GM12878 (cell line): Measurements from ENCODE around the gene C3AR1. TPM values are rescaled to one million over a fixed set of nuclear protein-coding genes. Genes with fewer than 3 reads are reported as not detected.

Source experiments
- ATAC-seq: fragments of 200-7000 bp; cut with Tn5 transposase; 3 replicates; pipeline ENCODE4 v1.9.1; 2020; ENCODE audit warnings: mild to moderate bottlenecking, moderate library complexity
- BruUV-seq: library from RNA; stranded (reverse); fragments of 400-500 nt; replicated peaks from 2 replicates; lab custom pipeline; 2021; lab: Mats Ljungman, UMichigan
- CTCF ChIA-PET: fragments of 300-600 bp; sonication (Branson Sonifier 250); formaldehyde crosslinking; extraction: SDS; loops from one replicate; lab custom pipeline; 2021; ENCODE audit warnings: inconsistent platforms; lab: Yijun Ruan, JAX
- POLR2A ChIA-PET: fragments of 350-600 bp; formaldehyde crosslinking; extraction: SDS; loops from one replicate; lab custom pipeline; 2021; ENCODE audit warnings: inconsistent platforms; lab: Charles Lee
- RAD21 ChIA-PET: fragments of 300-600 bp; sonication (Branson Sonifier 250); formaldehyde crosslinking; loops from one replicate; lab custom pipeline; 2023; ENCODE audit warnings: antibody characterized with exemption; ENCODE audit not compliant: unreplicated experiment; lab: Charles Lee
- SMC1A ChIA-PET: fragments of 300-600 bp; sonication (Branson Sonifier 250); formaldehyde crosslinking; loops from one replicate; lab custom pipeline; 2023; ENCODE audit not compliant: unreplicated experiment, uncharacterized antibody; lab: Charles Lee
- DNase-seq: peaks from one replicate; pipeline ENCODE4 v3.0.0-alpha.2; 2011; ENCODE audit warnings: low read depth, low spot score
- FAIRE-seq: peaks from 3 replicates; lab custom pipeline; 2011; peaks lifted over from hg19 to GRCh38; lab: Jason Lieb, UNC
- H2AFZ ChIP-seq: 2 replicates; pipeline ENCODE4 v1.6.0; 2011; ENCODE audit warnings: low read depth, low read length, control low read depth; ENCODE audit not compliant: control insufficient read depth
- H3K27ac ChIP-seq: 2 replicates; pipeline ENCODE4 v1.5.1; 2011; ENCODE audit warnings: control low read depth; ENCODE audit not compliant: control insufficient read depth, insufficient read depth
- H3K27me3 ChIP-seq, 2 experiments: replicated peaks in 1 of 2; 2 replicates each; pipeline versions ENCODE4 v1.6.0 to v1.6.1; 2011; ENCODE audit warnings: low read length in 1 of 2; ENCODE audit not compliant: control insufficient read depth in 2 of 2, insufficient read depth in 2 of 2
- H3K36me3 ChIP-seq, 2 experiments: 2 replicates each; pipeline ENCODE4 v1.5.1; 2011; ENCODE audit warnings: low read length in 1 of 2; ENCODE audit not compliant: control insufficient read depth in 2 of 2, insufficient read depth in 2 of 2
- H3K4me1 ChIP-seq: 2 replicates; pipeline ENCODE4 v1.6.1; 2011; ENCODE audit warnings: mild to moderate bottlenecking, low read length, moderate library complexity, mixed read lengths; ENCODE audit not compliant: control insufficient read depth, insufficient read depth
- H3K4me2 ChIP-seq: 2 replicates; pipeline ENCODE4 v1.6.0; 2011; ENCODE audit warnings: control low read depth; ENCODE audit not compliant: control insufficient read depth, insufficient read depth
- H3K4me3 ChIP-seq: fragments of 200-600 bp; sonication (generic); 2 replicates; pipeline ENCODE4 v1.5.1; 2016
- H3K79me2 ChIP-seq: 2 replicates; pipeline ENCODE4 v1.6.0; 2011; ENCODE audit warnings: low read length; ENCODE audit not compliant: control insufficient read depth, insufficient read depth
- H3K9ac ChIP-seq: 2 replicates; pipeline ENCODE4 v1.8.0; 2011; ENCODE audit warnings: low read length, control low read depth, mixed read lengths; ENCODE audit not compliant: control insufficient read depth, insufficient read depth
- H3K9me3 ChIP-seq: replicated peaks from 3 replicates; pipeline ENCODE4 v1.5.1; 2011; ENCODE audit warnings: mild to moderate bottlenecking, low read length; ENCODE audit not compliant: control insufficient read depth, insufficient read depth
- H4K20me1 ChIP-seq: 2 replicates; pipeline ENCODE4 v1.6.0; 2011; ENCODE audit not compliant: control insufficient read depth, insufficient read depth
- ASH2L ChIP-seq: fragments of 300-600, 200-600 bp; sonication (generic); IDR thresholded peaks from 2 replicates; pipeline ENCODE4 v1.6.1; 2017; ENCODE audit warnings: low read depth, mild to moderate bottlenecking, borderline replicate concordance
- CBFB ChIP-seq: IDR thresholded peaks from 2 replicates; pipeline ENCODE4 v1.6.1; 2016; ENCODE audit warnings: antibody characterized with exemption, low read depth
- EED ChIP-seq: sonication (generic); IDR thresholded peaks from 2 replicates; pipeline ENCODE4 v1.6.1; 2016; ENCODE audit warnings: antibody characterized with exemption, low read depth
- IRF5 ChIP-seq: fragments of 450-650 bp; IDR thresholded peaks from 2 replicates; pipeline ENCODE4 v1.6.1; 2017; ENCODE audit warnings: borderline replicate concordance
- KDM1A ChIP-seq: fragments of 200-600 bp; sonication (generic); IDR thresholded peaks from 2 replicates; pipeline ENCODE4 v1.6.1; 2016; ENCODE audit warnings: borderline replicate concordance
- MEF2A ChIP-seq: IDR thresholded peaks from 2 replicates; pipeline ENCODE4 v1.6.1; 2011; ENCODE audit warnings: low read depth, mild to moderate bottlenecking, low read length, moderate library complexity; ENCODE audit not compliant: insufficient read depth
- PKNOX1 ChIP-seq: fragments of 450-650 bp; IDR thresholded peaks from 2 replicates; pipeline ENCODE4 v1.6.1; 2016; ENCODE audit warnings: mild to moderate bottlenecking
- POLR2AphosphoS2 ChIP-seq: IDR thresholded peaks from 2 replicates; pipeline ENCODE4 v1.6.1; 2011; ENCODE audit warnings: low read depth, mild to moderate bottlenecking, low read length, improper control_type of control experiment, moderate library complexity
- RFX5 ChIP-seq: IDR thresholded peaks from 2 replicates; pipeline ENCODE4 v1.6.1; 2011; ENCODE audit warnings: low read depth, low read length, improper control_type of control experiment
- SP1 ChIP-seq: IDR thresholded peaks from one replicate; pipeline ENCODE4 v1.6.1; 2011; ENCODE audit warnings: low read depth, low read length
- SUPT20H ChIP-seq: IDR thresholded peaks from 2 replicates; pipeline ENCODE4 v1.6.1; 2011; ENCODE audit warnings: low read depth, mild to moderate bottlenecking, low read length, moderate library complexity, borderline replicate concordance; ENCODE audit not compliant: control insufficient read depth
- ZNF217 ChIP-seq: fragments of 450-650 bp; IDR thresholded peaks from 2 replicates; pipeline ENCODE4 v1.6.1; 2017; ENCODE audit warnings: antibody characterized with exemption, mild to moderate bottlenecking
- WGBS: methylation state at CpG from one replicate; pipeline ENCODE4 v1.1.6; 2016; ENCODE audit warnings: low lambda C conversion rate; ENCODE audit not compliant: insufficient replicate concordance, insufficient coverage; ENCODE audit errors: missing lambda C conversion rate; 5-methylcytosine and 5-hydroxymethylcytosine counted together
- in situ Hi-C: fragments of 300-500 bp; cut with MboI; formaldehyde crosslinking; loops from 9 replicates; pipeline ENCODE4 v1.14.3; 2018; ENCODE audit warnings: mixed read lengths
- intact Hi-C: fragments of 100-400 bp; cut with micrococcal nuclease; formaldehyde crosslinking; loops from one replicate; pipeline ENCODE4 v1.14.2; 2022; ENCODE audit not compliant: unreplicated experiment
- polyA plus RNA-seq, 11 experiments: library from polyadenylated mRNA; depleted of rRNA in 4 of 11; unstranded in 6 of 11; stranded (reverse) in 5 of 11; fragments of >200 nt; fragmentation: Nextera tagmentation in 4 of 11; fragmentation: Illumina TruSeq in 1 of 11; extraction: Ambion mirVana in 4 of 11; extraction: Trizol in 1 of 11; gene quantifications; 1 replicate in 1 of 11; 2 replicates in 10 of 11; pipeline versions ENCODE4 v1.2.1 to v1.2.3, GENCODE V29; 2011 to 2016; ENCODE audit warnings: inconsistent platforms in 2 of 11, missing spikeins in 2 of 11, low read depth in 1 of 11
- total RNA-seq, 4 experiments: library from RNA; depleted of rRNA in 3 of 4; stranded (reverse); fragments of >200 nt in 3 of 4; fragmentation: Illumina TruSeq in 1 of 4; extraction: Trizol in 1 of 4; gene quantifications; 2 replicates each; pipeline versions ENCODE4 v1.2.1 to v1.2.3, GENCODE V29; 2013 to 2021

The C3AR1 gene
- total and polyA plus RNA-seq, 10 of the 15 experiments (the other 5 are each of a cell fraction or from before 2014, with no cell fraction given), result 0.08 to 0.42 (median 0.10) TPM; not detected in 5

DNA sequence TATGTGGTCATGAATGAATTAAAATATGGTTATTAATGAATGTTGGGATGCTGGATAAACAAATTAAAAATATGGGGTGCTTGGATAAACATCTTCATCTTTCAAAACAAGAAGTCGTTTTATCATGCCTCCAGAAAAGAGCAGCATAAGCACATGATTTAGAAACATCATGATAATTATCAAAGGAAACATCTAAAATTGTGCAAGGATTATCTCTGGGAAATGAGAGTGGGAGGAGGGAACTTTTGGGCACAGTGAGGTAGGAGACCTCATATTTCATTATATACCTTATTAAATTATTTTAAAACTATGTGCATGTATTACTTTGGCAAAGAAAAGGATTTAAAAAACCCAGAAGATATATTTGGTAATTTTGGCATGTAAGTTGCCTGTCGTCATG lies 8.9 kb downstream of the C3AR1 start (continued):
- no peak for TF ChIP-seq RFX5
- TF ChIP-seq IRF5, result no peak
- no peak for TF ChIP-seq ASH2L

GRCh38 chr12:8054816-8055215 lies 11.3 kb downstream of the C3AR1 start:
- ChIA-PET POLR2A (no interaction called here), SMC1A (no interaction called here), CTCF (interaction anchor here (1.9 kb wide), 1 partner anchor 23 kb away, joined by 7 read pairs; no protein-coding TSS in a partner anchor), RAD21 (no interaction called here)
- Histone ChIP-seq H3K4me2 (no peak overlapping the region), H3K9ac (no peak overlapping the region), H3K9me3 (no peaks in the 10 kb centered on the region), H3K36me3 (peaks cover 3% of the 10 kb centered on the region in 2 experiments; a peak in 3 of 4 replicates), H4K20me1 (no peaks in the 10 kb centered on the region), H3K4me1 (no peaks in the 10 kb centered on the region), H3K4me3 (no peak overlapping the region), H3K27ac (no peak overlapping the region), H3K27me3 (no peaks in the 10 kb centered on the region), H2AFZ (no peak overlapping the region), H3K79me2 (no peaks in the 10 kb centered on the region)
- intact Hi-C loops (no loop called here), in situ Hi-C loops (no loop called here)
- ATAC-seq (no peak), FAIRE-seq (no peak), DNase-seq (no peak)
- BruUV-seq, result no TSS peak
- 89% methylated on average over 2 of the region's 2 CpGs for WGBS
- TF ChIP-seq POLR2AphosphoS2 (no peak), PKNOX1 (no peak), SUPT20H (no peak), ZNF217 (no peak), CBFB (no peak), SP1 (no peak), MEF2A (no peak), EED (no peak), KDM1A (no peak)
